ENCODE measurements around the gene NOP9.

Gene NOP9

DNA sequence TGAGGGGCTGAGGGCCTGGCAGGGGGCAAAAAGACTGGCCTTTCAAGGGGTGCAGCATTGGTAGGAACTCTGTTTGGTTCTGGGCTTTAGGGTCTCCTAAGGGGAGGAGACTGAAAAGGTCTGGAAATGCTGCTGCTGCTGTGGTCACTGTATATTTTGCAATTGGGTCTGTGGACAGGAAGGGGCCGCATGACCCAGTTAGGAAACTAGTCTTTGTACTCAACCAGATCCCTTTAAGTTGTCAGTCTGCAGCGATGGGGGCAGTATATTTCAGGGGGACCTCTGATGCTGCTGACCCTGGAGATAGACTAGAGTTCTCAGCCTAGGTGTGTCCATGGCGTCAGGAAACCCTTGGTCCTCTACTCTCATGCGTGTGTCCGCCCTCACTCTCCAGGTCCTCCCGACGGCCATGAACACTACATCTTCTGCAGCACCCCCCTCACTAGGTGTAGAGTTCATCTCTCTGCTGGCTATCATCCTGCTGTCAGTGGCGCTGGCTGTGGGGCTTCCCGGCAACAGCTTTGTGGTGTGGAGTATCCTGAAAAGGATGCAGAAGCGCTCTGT is 15.7 kb downstream of the NOP9 start:
- TF ChIP-seq, protein P1, sequence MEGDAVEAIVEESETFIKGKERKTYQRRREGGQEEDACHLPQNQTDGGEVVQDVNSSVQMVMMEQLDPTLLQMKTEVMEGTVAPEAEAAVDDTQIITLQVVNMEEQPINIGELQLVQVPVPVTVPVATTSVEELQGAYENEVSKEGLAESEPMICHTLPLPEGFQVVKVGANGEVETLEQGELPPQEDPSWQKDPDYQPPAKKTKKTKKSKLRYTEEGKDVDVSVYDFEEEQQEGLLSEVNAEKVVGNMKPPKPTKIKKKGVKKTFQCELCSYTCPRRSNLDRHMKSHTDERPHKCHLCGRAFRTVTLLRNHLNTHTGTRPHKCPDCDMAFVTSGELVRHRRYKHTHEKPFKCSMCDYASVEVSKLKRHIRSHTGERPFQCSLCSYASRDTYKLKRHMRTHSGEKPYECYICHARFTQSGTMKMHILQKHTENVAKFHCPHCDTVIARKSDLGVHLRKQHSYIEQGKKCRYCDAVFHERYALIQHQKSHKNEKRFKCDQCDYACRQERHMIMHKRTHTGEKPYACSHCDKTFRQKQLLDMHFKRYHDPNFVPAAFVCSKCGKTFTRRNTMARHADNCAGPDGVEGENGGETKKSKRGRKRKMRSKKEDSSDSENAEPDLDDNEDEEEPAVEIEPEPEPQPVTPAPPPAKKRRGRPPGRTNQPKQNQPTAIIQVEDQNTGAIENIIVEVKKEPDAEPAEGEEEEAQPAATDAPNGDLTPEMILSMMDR (IDR thresholded peaks at IDR 0.05; ENCODE audit: borderline replicate concordance, insufficient read depth, low read depth, low read length) = no peak
- no peak overlapping the region for H3K4me3 ChIP-seq (ENCODE audit: low read depth, low read length)

DNA sequence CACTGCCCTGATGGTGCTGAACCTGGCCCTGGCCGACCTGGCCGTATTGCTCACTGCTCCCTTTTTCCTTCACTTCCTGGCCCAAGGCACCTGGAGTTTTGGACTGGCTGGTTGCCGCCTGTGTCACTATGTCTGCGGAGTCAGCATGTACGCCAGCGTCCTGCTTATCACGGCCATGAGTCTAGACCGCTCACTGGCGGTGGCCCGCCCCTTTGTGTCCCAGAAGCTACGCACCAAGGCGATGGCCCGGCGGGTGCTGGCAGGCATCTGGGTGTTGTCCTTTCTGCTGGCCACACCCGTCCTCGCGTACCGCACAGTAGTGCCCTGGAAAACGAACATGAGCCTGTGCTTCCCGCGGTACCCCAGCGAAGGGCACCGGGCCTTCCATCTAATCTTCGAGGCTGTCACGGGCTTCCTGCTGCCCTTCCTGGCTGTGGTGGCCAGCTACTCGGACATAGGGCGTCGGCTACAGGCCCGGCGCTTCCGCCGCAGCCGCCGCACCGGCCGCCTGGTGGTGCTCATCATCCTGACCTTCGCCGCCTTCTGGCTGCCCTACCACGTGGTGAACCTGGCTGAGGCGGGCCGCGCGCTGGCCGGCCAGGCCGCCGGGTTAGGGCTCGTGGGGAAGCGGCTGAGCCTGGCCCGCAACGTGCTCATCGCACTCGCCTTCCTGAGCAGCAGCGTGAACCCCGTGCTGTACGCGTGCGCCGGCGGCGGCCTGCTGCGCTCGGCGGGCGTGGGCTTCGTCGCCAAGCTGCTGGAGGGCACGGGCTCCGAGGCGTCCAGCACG is 16.4 kb downstream of the NOP9 start:
- TF ChIP-seq, protein P1 (IDR thresholded peaks at IDR 0.05; ENCODE audit: borderline replicate concordance, insufficient read depth, low read depth, low read length) = no peak
- no peak overlapping the region for H3K4me3 ChIP-seq (ENCODE audit: low read depth, low read length)

DNA sequence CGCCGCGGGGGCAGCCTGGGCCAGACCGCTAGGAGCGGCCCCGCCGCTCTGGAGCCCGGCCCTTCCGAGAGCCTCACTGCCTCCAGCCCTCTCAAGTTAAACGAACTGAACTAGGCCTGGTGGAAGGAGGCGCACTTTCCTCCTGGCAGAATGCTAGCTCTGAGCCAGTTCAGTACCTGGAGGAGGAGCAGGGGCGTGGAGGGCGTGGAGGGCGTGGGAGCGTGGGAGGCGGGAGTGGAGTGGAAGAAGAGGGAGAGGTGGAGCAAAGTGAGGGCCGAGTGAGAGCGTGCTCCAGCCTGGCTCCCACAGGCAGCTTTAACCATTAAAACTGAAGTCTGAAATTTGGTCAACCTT is 16.9 kb downstream of the NOP9 start:
- no peak overlapping the region for H3K4me3 ChIP-seq (ENCODE audit: low read depth, low read length)
- TF ChIP-seq, protein P1 (IDR thresholded peaks at IDR 0.05; ENCODE audit: borderline replicate concordance, insufficient read depth, low read depth, low read length) = no peak

DNA sequence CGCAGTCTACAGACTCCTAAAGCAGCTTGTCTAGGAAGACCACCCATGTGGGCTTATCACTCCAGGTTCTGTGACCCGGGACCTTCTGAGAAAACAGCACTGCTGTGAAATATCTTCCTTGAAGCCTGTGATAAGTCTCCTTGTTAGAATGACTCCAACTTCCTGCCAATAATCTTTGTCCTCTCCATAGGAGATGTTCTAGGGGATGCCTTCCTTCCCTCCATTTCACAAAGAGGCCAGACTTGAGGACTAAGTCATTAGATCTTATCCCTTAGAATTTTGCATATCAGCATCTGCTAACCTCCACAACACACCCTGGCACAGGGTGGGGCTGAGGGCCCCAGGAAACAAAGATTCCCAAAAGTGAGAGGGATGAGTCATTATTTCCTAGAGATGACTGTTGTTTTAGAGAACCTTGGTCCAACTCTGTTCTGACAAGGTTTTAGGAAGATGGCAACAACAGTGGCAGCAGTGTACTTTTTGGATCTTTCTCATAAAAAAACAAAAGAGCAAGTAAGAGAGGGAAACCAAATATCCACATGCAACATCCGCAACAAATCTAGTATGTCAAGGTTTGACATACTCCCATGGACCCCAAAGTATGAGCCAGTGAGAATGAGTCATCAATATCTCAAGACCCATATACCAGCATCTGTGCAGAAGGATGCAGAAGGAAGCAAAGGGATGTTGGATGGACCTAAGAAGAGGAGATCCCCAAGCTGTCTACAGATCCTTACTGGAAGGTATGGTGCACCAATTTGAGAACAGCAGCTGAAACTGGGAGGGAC is 17.7 kb downstream of the NOP9 start:
- H3K4me3 ChIP-seq (ENCODE audit: low read depth, low read length) = no peak overlapping the region
- TF ChIP-seq, protein P1 (IDR thresholded peaks at IDR 0.05; ENCODE audit: borderline replicate concordance, insufficient read depth, low read depth, low read length) = no peak

DNA sequence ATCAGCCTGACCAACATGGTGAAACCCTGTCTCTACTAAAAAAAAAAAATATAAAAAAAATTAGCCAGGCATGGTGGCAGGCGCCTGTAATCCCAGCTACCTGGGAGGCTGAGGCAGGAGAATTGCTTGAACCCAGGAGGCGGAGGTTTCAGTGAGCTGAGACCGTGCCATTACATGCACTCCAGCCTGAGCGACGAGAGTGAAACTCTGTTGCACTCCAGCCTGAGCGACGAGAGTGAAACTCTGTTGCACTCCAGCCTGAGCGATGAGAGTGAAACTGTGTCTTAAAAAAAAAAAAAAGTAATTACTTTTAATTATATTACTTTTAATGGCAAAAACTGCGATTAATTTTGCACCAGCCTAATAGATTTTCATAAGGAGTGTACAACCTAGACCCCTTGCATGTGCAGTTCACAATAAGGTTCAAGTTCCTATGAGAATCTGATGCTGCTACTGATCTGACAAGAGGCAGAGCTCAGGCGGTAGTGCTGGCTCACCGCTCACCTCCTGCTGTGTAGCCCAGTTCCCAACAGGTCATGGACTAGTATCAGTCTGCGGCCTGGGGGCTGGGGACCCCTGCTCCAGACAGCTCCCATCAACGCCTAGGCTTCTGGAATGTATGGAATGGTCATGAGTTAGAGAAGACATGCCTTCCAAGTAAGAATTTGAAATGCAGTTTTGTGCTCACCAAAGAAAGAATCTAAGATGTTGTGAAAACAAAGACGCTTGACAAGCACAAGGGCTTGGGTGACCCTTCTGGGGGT is 21.7 kb downstream of the NOP9 start:
- TF ChIP-seq, protein P1 (IDR thresholded peaks at IDR 0.05; ENCODE audit: borderline replicate concordance, insufficient read depth, low read depth, low read length) = no peak
- H3K4me3 ChIP-seq (ENCODE audit: low read depth, low read length) = no peak overlapping the region

DNA sequence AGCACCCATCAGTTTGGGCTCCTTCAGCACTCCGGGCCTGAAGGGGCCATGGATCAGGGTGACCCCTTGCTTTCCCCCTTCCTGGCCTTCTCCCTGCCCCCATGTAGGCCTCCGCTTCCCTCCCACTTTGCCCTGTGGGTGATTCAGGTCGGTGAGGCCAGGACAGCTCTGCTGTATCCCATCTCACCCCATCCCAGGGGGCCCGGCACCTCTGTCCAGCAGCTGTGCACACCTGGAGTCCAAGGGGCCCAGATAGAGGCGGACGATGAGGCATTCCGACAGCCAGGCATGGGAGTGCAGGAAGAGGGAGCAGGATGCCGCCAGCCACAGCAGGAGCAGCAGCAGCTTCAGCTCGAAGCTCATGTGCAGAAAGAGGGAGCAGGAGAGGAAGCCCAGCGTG is 23.0 kb downstream of the NOP9 start:
- TF ChIP-seq, protein P1 (IDR thresholded peaks at IDR 0.05; ENCODE audit: borderline replicate concordance, insufficient read depth, low read depth, low read length) = no peak
- H3K4me3 ChIP-seq (ENCODE audit: low read depth, low read length) = no peak overlapping the region
